Thoracic aorta endothelial cell (primary cell): ENCODE measurements around the gene EPHA4. TPM values are rescaled to one million over a fixed set of nuclear protein-coding genes. Genes with fewer than 3 reads are reported as not detected.

Source experiments
- total RNA-seq: library from RNA; depleted of rRNA; stranded (reverse); fragments of >200 nt; gene quantifications from 2 replicates; pipeline ENCODE4 v1.2.3, GENCODE V29; 2012

Gene EPHA4
- total RNA-seq = 35.8 and 46.7 TPM in 2 replicates

DNA sequence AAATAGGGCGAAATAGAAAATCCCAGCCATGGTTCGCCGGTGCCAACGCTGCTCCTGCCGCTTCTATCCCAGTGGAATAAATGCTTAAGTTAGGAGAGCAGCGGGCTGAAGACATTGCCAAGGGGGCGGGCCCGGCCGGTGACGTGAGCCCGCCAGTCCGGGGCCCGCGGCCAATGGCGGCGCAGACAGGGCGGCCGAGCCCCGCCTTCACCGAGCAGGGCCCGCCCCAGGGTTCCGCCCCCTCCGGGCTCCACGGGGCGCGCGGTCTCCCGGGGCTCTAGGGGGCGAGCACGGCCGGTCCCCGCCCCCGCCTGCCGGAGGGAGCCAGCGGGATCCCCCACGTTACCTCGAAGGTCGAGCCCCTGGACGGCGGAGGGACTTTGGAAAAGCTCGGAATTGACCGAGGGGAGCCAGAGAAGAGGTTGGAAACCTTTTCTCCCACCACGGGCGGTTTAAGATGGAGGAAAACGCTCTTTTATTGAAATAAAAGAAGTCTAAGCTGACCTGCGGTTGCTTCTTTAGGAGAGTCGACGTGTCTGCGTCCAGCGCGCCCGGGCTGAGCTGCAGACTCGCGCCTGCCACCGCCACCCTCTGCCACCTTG, at the start of gene EPHA4:
Gene EPHA4, minus strand, starts transcription at position 86 of the 602 bp plus-strand sequence. Its CDS starts 56 bp downstream, at position 30.

